MM.1S (cell line): ENCODE measurements around the gene EPHA3.

ENCODE experiments used
- DNase-seq: peaks from one replicate; pipeline ENCODE4 v3.0.0-alpha.2; 2015
- H2AFZ ChIP-seq: fragments of 300-600 bp; sonication (generic); 2 replicates; pipeline ENCODE4 v1.6.0; 2016; ENCODE audit warnings: antibody characterized with exemption, low read length
- H3F3A ChIP-seq: fragments of 300-600 bp; sonication (generic); 2 replicates; pipeline ENCODE4 v1.6.1; 2016; ENCODE audit warnings: mild to moderate bottlenecking, antibody characterized with exemption, low read length, moderate library complexity, mixed read lengths; ENCODE audit not compliant: insufficient read depth
- H3K27ac ChIP-seq: fragments of 300-600 bp; sonication (generic); 2 replicates; pipeline ENCODE4 v1.5.1; 2016; ENCODE audit warnings: mild to moderate bottlenecking, low read length
- H3K27me3 ChIP-seq: fragments of 300-600 bp; sonication (generic); replicated peaks from 2 replicates; pipeline ENCODE4 v1.6.0; 2016; ENCODE audit warnings: low read length; ENCODE audit not compliant: insufficient read depth
- H3K36me3 ChIP-seq: fragments of 300-600 bp; sonication (generic); replicated peaks from 2 replicates; pipeline ENCODE4 v1.6.1; 2016; ENCODE audit warnings: mild to moderate bottlenecking, low read length, mixed read lengths; ENCODE audit not compliant: insufficient read depth
- H3K4me1 ChIP-seq: fragments of 300-600 bp; sonication (generic); 2 replicates; pipeline ENCODE4 v1.6.1; 2016; ENCODE audit warnings: low read length, mixed read lengths
- H3K4me2 ChIP-seq: fragments of 300-600 bp; sonication (generic); 2 replicates; pipeline ENCODE4 v1.6.0; 2016; ENCODE audit warnings: low read depth, low read length
- H3K4me3 ChIP-seq: fragments of 300-600 bp; sonication (generic); 2 replicates; pipeline ENCODE4 v1.5.1; 2016; ENCODE audit warnings: low read length, mixed read lengths
- H3K79me2 ChIP-seq: fragments of 300-600 bp; sonication (generic); 2 replicates; pipeline ENCODE4 v1.6.1; 2016; ENCODE audit warnings: mixed run types, low read length, mixed read lengths
- H3K9ac ChIP-seq: fragments of 300-600 bp; sonication (generic); 2 replicates; pipeline ENCODE4 v1.6.1; 2016; ENCODE audit warnings: low read length, mixed read lengths
- H3K9me2 ChIP-seq: fragments of 300-600 bp; sonication (generic); replicated peaks from 2 replicates; pipeline ENCODE4 v1.6.1; 2016; ENCODE audit warnings: mild to moderate bottlenecking, low read length, mixed read lengths; ENCODE audit not compliant: insufficient read depth
- H3K9me3 ChIP-seq: fragments of 300-600 bp; sonication (generic); replicated peaks from 2 replicates; pipeline ENCODE4 v1.6.1; 2016; ENCODE audit warnings: mild to moderate bottlenecking, low read length, mixed read lengths; ENCODE audit not compliant: insufficient read depth
- H4K20me1 ChIP-seq: fragments of 300-600 bp; sonication (generic); 2 replicates; pipeline ENCODE4 v1.6.1; 2016; ENCODE audit warnings: mild to moderate bottlenecking, low read length, moderate library complexity, mixed read lengths; ENCODE audit not compliant: insufficient read depth
- EZH2 ChIP-seq: fragments of 300-600 bp; sonication (generic); optimal IDR thresholded peaks from 2 replicates; pipeline ENCODE3; 2017; ENCODE audit warnings: low read depth, mild to moderate bottlenecking, antibody characterized with exemption, low read length, mixed read lengths
- EZH2phosphoT487 ChIP-seq: fragments of 300-600 bp; sonication (generic); IDR thresholded peaks from 2 replicates; pipeline ENCODE4 v1.6.1; 2018; ENCODE audit warnings: antibody characterized with exemption, low read length
- TF ChIP-seq, protein P1 (sequence below): fragments of 300-600 bp; sonication (generic); IDR thresholded peaks from 2 replicates; pipeline ENCODE4 v1.5.1; 2016; ENCODE audit warnings: antibody characterized with exemption, low read length, mixed read lengths

EPHA3 gene

DNA sequence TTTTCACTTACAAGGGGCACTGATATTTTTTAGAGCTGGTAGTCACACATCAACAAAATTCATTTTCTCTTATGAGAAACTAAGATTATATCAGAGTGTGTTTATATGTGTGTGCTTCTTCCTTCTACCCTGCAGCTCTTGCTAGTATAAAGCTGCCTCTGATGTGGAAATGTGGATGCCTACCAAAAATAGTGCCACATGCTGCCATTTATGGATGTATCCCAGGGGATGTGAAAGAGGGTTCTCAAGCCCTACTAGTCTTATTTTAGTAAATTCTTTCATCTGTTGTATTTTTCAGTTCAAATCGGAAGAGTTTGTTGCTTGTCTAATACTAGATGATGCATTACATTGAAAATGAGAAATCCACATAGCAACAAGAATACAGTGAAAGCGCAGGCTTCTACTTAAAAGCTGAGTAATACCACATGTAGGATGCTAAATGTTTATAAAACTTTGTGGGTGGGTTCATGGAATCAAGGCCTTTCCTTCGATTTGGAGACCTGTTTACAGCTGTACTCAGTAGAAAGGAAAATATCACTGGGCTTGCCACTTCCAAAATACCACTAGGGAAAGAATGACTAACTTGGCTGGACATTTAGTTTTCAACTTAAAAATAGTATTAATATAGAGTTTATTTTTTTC, 399.2 kb downstream of the EPHA3 start:
- Histone ChIP-seq H3K9me2 (no peaks in the 10 kb centered on the region), H3F3A (no peaks in the 10 kb centered on the region), H3K27ac (no peak overlapping the region), H3K4me1 (no peaks in the 10 kb centered on the region), H2AFZ (no peak overlapping the region), H3K4me2 (no peak overlapping the region), H3K9me3 (no peaks in the 10 kb centered on the region), H3K4me3 (no peak overlapping the region), H4K20me1 (no peaks in the 10 kb centered on the region), H3K27me3 (no peaks in the 10 kb centered on the region), H3K9ac (no peak overlapping the region), H3K79me2 (no peaks in the 10 kb centered on the region), H3K36me3 (no peaks in the 10 kb centered on the region)
- DNase-seq: no peak
- TF ChIP-seq EZH2phosphoT487 (no peak), EZH2 (no peak)
- TF ChIP-seq, protein P1, sequence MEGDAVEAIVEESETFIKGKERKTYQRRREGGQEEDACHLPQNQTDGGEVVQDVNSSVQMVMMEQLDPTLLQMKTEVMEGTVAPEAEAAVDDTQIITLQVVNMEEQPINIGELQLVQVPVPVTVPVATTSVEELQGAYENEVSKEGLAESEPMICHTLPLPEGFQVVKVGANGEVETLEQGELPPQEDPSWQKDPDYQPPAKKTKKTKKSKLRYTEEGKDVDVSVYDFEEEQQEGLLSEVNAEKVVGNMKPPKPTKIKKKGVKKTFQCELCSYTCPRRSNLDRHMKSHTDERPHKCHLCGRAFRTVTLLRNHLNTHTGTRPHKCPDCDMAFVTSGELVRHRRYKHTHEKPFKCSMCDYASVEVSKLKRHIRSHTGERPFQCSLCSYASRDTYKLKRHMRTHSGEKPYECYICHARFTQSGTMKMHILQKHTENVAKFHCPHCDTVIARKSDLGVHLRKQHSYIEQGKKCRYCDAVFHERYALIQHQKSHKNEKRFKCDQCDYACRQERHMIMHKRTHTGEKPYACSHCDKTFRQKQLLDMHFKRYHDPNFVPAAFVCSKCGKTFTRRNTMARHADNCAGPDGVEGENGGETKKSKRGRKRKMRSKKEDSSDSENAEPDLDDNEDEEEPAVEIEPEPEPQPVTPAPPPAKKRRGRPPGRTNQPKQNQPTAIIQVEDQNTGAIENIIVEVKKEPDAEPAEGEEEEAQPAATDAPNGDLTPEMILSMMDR: no peak

DNA sequence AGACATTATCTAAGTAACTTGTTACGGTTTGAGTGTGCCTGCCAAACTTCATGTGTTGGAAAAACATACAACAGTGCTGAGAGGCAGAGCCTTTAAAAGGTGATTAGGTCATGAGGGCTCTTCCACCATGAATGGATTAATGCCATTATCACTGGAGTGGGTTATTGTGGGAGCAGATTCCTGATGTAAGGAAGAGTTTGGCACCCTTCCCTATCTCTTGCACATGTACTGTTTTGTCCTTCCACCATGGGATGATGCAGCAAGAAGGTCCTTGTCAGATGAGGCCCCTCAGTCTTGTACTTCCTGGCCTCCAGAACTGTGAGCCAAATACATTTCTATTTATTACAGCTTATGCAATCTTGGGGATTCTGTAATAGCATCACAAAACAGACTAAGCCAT, 413.9 kb downstream of the EPHA3 start:
- Histone ChIP-seq H3F3A (no peaks in the 10 kb centered on the region), H3K4me1 (no peaks in the 10 kb centered on the region), H3K9me2 (no peaks in the 10 kb centered on the region), H3K4me3 (no peak overlapping the region), H3K36me3 (no peaks in the 10 kb centered on the region), H3K27ac (no peak overlapping the region), H3K27me3 (no peaks in the 10 kb centered on the region), H3K9ac (no peak overlapping the region), H3K4me2 (no peak overlapping the region), H3K9me3 (no peaks in the 10 kb centered on the region), H4K20me1 (no peaks in the 10 kb centered on the region), H2AFZ (no peak overlapping the region), H3K79me2 (no peaks in the 10 kb centered on the region)
- TF ChIP-seq, protein P1: no peak
- no peak for TF ChIP-seq EZH2phosphoT487
- TF ChIP-seq EZH2: no peak
- DNase-seq: no peak

DNA sequence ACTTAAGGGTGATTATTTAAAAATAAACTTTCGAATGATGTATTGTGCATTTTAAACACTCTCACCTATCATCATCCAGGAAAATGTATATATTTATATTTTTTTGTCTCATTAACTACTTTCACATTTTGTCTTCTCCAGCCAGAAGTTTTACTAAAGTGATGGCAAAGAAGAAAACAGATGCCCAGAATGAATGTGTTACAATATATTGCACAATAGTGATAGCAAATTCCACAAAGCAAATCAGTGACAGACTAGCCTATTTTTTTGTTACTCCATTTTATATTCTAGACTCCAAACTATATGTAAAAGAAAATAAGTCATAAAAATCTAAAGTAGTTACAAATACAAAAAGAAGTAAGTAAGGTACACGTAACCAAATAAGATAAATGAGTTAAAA, 414.7 kb downstream of the EPHA3 start:
- no peak overlapping the region for H3K4me2 ChIP-seq
- no peak overlapping the region for H2AFZ ChIP-seq
- H3K27me3 ChIP-seq: no peaks in the 10 kb centered on the region
- TF ChIP-seq, protein P1: no peak
- TF ChIP-seq EZH2: no peak
- TF ChIP-seq EZH2phosphoT487: no peak
- H3K36me3 ChIP-seq: no peaks in the 10 kb centered on the region
- H3K27ac ChIP-seq: no peak overlapping the region
- no peak overlapping the region for H3K9ac ChIP-seq
- H3K4me1 ChIP-seq: no peaks in the 10 kb centered on the region
- no peaks in the 10 kb centered on the region for H3F3A ChIP-seq
- H3K4me3 ChIP-seq: no peak overlapping the region
- no peak for DNase-seq
- no peaks in the 10 kb centered on the region for H4K20me1 ChIP-seq
- H3K79me2 ChIP-seq: no peaks in the 10 kb centered on the region
- no peaks in the 10 kb centered on the region for H3K9me3 ChIP-seq
- no peaks in the 10 kb centered on the region for H3K9me2 ChIP-seq
